ENCODE measurements around the gene ATP6V0C. TPM values are rescaled to one million over a fixed set of nuclear protein-coding genes. Genes with fewer than 3 reads are reported as not detected.

Gene ATP6V0C
- total and polyA plus RNA-seq, 2 of the 13 experiments (the other 11 are each of a cell fraction or from before 2014, with no cell fraction given) = 10.4 to 20.1 TPM

- TF ChIP-seq PHF8 (CRISPR knock-in tag; IDR thresholded peaks at IDR 0.05) (peak; percentile 58), NR2F2 (IDR thresholded peaks at IDR 0.05; ENCODE audit: borderline replicate concordance, low read depth) (no peak; the same call in 1 of the 2 replicates), ELF3 (CRISPR knock-in tag; IDR thresholded peaks at IDR 0.05) (no peak), HMGXB3 (CRISPR knock-in tag; IDR thresholded peaks at IDR 0.05; ENCODE audit: borderline replicate concordance) (no peak), ZNF784 (CRISPR knock-in tag; IDR thresholded peaks at IDR 0.05; ENCODE audit: borderline replicate concordance) (peak; percentile 54; the same call in 1 of the 2 replicates), MED1 (CRISPR knock-in tag; IDR thresholded peaks at IDR 0.05) (0 out of 2 replicates have a peak, but pooled peaks have one; percentile 12), ZZZ3 (CRISPR knock-in tag; IDR thresholded peaks at IDR 0.05; ENCODE audit: borderline replicate concordance) (no peak), KAT8 (CRISPR knock-in tag; IDR thresholded peaks at IDR 0.05) (peak; percentile 41; the same call in 1 of the 2 replicates), TAF15 (IDR thresholded peaks at IDR 0.05; ENCODE audit: low read depth, low read length, poor library complexity, severe bottlenecking) (no peak), HOXA3 (CRISPR knock-in tag; IDR thresholded peaks at IDR 0.05) (peak; percentile 55; the same call in 1 of the 2 replicates), AKAP8 (CRISPR knock-in tag; IDR thresholded peaks at IDR 0.05) (peak; percentile 22; the same call in 1 of the 2 replicates), KLF6 (CRISPR knock-in tag; IDR thresholded peaks at IDR 0.05) (0 out of 2 replicates have a peak, but pooled peaks have one; percentile 27), NCOA2 (CRISPR knock-in tag; IDR thresholded peaks at IDR 0.05) (no peak), MEIS1 (CRISPR knock-in tag; IDR thresholded peaks at IDR 0.05; ENCODE audit: borderline replicate concordance) (no peak)
- TF ChIP-seq, protein P1, sequence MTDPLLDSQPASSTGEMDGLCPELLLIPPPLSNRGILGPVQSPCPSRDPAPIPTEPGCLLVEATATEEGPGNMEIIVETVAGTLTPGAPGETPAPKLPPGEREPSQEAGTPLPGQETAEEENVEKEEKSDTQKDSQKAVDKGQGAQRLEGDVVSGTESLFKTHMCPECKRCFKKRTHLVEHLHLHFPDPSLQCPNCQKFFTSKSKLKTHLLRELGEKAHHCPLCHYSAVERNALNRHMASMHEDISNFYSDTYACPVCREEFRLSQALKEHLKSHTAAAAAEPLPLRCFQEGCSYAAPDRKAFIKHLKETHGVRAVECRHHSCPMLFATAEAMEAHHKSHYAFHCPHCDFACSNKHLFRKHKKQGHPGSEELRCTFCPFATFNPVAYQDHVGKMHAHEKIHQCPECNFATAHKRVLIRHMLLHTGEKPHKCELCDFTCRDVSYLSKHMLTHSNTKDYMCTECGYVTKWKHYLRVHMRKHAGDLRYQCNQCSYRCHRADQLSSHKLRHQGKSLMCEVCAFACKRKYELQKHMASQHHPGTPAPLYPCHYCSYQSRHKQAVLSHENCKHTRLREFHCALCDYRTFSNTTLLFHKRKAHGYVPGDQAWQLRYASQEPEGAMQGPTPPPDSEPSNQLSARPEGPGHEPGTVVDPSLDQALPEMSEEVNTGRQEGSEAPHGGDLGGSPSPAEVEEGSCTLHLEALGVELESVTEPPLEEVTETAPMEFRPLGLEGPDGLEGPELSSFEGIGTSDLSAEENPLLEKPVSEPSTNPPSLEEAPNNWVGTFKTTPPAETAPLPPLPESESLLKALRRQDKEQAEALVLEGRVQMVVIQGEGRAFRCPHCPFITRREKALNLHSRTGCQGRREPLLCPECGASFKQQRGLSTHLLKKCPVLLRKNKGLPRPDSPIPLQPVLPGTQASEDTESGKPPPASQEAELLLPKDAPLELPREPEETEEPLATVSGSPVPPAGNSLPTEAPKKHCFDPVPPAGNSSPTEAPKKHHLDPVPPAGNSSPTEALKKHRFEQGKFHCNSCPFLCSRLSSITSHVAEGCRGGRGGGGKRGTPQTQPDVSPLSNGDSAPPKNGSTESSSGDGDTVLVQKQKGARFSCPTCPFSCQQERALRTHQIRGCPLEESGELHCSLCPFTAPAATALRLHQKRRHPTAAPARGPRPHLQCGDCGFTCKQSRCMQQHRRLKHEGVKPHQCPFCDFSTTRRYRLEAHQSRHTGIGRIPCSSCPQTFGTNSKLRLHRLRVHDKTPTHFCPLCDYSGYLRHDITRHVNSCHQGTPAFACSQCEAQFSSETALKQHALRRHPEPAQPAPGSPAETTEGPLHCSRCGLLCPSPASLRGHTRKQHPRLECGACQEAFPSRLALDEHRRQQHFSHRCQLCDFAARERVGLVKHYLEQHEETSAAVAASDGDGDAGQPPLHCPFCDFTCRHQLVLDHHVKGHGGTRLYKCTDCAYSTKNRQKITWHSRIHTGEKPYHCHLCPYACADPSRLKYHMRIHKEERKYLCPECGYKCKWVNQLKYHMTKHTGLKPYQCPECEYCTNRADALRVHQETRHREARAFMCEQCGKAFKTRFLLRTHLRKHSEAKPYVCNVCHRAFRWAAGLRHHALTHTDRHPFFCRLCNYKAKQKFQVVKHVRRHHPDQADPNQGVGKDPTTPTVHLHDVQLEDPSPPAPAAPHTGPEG (CRISPR knock-in tag; IDR thresholded peaks at IDR 0.05) = peak; percentile 57
- TF ChIP-seq, protein P2, sequence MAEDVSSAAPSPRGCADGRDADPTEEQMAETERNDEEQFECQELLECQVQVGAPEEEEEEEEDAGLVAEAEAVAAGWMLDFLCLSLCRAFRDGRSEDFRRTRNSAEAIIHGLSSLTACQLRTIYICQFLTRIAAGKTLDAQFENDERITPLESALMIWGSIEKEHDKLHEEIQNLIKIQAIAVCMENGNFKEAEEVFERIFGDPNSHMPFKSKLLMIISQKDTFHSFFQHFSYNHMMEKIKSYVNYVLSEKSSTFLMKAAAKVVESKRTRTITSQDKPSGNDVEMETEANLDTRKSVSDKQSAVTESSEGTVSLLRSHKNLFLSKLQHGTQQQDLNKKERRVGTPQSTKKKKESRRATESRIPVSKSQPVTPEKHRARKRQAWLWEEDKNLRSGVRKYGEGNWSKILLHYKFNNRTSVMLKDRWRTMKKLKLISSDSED (CRISPR knock-in tag; IDR thresholded peaks at IDR 0.05) = peak; percentile 70; the same call in 1 of the 2 replicates
Measured at GRCh38 chr16:2471653-2472487, 41.9 kb upstream of the ATP6V0C start (continued).
